ENCODE measurements around the gene MDFIC2. TPM values are rescaled to one million over a fixed set of nuclear protein-coding genes. Genes with fewer than 3 reads are reported as not detected.

The MDFIC2 gene
- total and polyA plus RNA-seq, 2 of the 13 experiments (the other 11 are each of a cell fraction or from before 2014, with no cell fraction given) = not detected

DNA sequence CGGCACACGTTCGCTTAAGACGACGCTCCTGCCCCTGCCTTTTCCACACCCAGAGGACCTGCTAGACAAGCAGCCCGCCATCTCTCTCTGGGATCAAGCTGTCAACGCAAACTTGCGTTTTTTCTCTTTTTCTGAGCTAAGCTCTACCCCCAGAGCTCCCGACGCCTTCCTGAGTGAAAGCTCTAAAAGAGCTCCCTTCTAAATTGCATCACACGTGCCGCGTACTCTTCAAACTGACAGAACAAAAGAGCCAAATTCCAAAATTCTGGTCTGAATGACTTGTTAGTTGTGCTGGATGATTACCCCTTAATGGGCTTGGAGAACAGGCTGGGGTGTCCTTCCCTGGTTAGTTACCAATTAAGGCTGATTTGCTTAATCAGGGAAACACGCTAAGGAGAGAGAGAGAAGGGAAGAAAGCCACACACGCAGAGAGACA, 81.2 kb downstream of the MDFIC2 start (continued):
- TF ChIP-seq, protein P1, sequence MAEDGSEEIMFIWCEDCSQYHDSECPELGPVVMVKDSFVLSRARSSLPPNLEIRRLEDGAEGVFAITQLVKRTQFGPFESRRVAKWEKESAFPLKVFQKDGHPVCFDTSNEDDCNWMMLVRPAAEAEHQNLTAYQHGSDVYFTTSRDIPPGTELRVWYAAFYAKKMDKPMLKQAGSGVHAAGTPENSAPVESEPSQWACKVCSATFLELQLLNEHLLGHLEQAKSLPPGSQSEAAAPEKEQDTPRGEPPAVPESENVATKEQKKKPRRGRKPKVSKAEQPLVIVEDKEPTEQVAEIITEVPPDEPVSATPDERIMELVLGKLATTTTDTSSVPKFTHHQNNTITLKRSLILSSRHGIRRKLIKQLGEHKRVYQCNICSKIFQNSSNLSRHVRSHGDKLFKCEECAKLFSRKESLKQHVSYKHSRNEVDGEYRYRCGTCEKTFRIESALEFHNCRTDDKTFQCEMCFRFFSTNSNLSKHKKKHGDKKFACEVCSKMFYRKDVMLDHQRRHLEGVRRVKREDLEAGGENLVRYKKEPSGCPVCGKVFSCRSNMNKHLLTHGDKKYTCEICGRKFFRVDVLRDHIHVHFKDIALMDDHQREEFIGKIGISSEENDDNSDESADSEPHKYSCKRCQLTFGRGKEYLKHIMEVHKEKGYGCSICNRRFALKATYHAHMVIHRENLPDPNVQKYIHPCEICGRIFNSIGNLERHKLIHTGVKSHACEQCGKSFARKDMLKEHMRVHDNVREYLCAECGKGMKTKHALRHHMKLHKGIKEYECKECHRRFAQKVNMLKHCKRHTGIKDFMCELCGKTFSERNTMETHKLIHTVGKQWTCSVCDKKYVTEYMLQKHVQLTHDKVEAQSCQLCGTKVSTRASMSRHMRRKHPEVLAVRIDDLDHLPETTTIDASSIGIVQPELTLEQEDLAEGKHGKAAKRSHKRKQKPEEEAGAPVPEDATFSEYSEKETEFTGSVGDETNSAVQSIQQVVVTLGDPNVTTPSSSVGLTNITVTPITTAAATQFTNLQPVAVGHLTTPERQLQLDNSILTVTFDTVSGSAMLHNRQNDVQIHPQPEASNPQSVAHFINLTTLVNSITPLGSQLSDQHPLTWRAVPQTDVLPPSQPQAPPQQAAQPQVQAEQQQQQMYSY (CRISPR knock-in tag; IDR thresholded peaks at IDR 0.05) = no peak

DNA sequence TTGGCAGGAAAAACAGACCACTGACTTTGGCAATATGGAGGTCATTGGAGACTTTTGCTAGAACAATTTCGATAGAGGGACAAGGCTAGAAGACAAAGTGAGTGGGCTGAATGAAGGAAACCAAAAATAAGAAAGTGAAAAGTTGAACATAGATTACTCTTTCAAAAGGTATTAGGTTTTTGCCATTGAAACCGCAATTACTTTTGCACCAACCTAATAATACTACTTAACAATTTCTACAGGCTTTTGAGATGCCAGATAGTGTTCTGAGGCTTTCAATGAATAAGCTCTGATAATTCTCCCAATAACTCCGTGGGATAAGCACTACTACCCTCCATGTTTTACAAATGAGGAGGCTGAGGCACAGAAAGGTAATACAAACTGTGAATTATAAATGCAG, 85.0 kb downstream of the MDFIC2 start:
- POLR2A ChIA-PET = no interaction called here
- TF ChIP-seq, protein P2, sequence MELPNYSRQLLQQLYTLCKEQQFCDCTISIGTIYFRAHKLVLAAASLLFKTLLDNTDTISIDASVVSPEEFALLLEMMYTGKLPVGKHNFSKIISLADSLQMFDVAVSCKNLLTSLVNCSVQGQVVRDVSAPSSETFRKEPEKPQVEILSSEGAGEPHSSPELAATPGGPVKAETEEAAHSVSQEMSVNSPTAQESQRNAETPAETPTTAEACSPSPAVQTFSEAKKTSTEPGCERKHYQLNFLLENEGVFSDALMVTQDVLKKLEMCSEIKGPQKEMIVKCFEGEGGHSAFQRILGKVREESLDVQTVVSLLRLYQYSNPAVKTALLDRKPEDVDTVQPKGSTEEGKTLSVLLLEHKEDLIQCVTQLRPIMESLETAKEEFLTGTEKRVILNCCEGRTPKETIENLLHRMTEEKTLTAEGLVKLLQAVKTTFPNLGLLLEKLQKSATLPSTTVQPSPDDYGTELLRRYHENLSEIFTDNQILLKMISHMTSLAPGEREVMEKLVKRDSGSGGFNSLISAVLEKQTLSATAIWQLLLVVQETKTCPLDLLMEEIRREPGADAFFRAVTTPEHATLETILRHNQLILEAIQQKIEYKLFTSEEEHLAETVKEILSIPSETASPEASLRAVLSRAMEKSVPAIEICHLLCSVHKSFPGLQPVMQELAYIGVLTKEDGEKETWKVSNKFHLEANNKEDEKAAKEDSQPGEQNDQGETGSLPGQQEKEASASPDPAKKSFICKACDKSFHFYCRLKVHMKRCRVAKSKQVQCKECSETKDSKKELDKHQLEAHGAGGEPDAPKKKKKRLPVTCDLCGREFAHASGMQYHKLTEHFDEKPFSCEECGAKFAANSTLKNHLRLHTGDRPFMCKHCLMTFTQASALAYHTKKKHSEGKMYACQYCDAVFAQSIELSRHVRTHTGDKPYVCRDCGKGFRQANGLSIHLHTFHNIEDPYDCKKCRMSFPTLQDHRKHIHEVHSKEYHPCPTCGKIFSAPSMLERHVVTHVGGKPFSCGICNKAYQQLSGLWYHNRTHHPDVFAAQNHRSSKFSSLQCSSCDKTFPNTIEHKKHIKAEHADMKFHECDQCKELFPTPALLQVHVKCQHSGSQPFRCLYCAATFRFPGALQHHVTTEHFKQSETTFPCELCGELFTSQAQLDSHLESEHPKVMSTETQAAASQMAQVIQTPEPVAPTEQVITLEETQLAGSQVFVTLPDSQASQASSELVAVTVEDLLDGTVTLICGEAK (IDR thresholded peaks at IDR 0.05) = peak; percentile 79
- TF ChIP-seq, protein P2 (CRISPR knock-in tag; IDR thresholded peaks at IDR 0.05) = no peak
- TF ChIP-seq ZNF891 (CRISPR knock-in tag; IDR thresholded peaks at IDR 0.05) = no peak
- 3% methylated on average over 3 of the region's 3 CpGs for WGBS (ENCODE audit: low lambda C conversion rate)
- no peak overlapping the region for H2AFZ ChIP-seq (ENCODE audit: low read length)
- H3K36me3 ChIP-seq (replicated peaks in 1 of 2; ENCODE audit: control insufficient read depth in 1 of 2, insufficient read depth in 2 of 2, low read length in 2 of 2) = no peaks in the 10 kb centered on the region
- H3K79me2 ChIP-seq (ENCODE audit: insufficient read depth, low read length) = no peaks in the 10 kb centered on the region
- no peak overlapping the region for H3K4me2 ChIP-seq (ENCODE audit: low read depth, low read length)
- H3K9me3 ChIP-seq (ENCODE audit: low read length) = no peaks in the 10 kb centered on the region
- intact Hi-C loops (cut with micrococcal nuclease; ENCODE audit: unreplicated experiment) = no loop called here
- H3K27ac ChIP-seq (ENCODE audit: extremely low read length, insufficient read depth, low read length) = no peak overlapping the region
- no peak overlapping the region for H3K4me3 ChIP-seq (replicated peaks in 1 of 3; ENCODE audit: insufficient read depth in 1 of 3, low read depth in 2 of 3, low read length in 3 of 3)
- no peaks in the 10 kb centered on the region for H3K4me1 ChIP-seq (ENCODE audit: insufficient read depth, low read length)
- BruUV-seq (replicated peaks) = no TSS peak
- H4K20me1 ChIP-seq (ENCODE audit: insufficient read depth, low read length) = no peaks in the 10 kb centered on the region
- H3K9ac ChIP-seq (ENCODE audit: insufficient read depth, low read depth, low read length) = no peak overlapping the region
- ATAC-seq (no peak), FAIRE-seq (no peak), DNase-seq (ENCODE audit: low spot score) (no peak)
- CTCF ChIA-PET (ENCODE audit: low intra/inter-chr PET ratio, low total read pairs) = no interaction called here
- in situ Hi-C loops (cut with HindIII; ENCODE audit: extremely low pct_ligation_motif_present, low pct_unique_long_range_greater_than_20kb) = no loop called here
- 0 out of 5 replicates have a peak, but pooled peaks cover 1 to 3% of the 10 kb centered on the region in 2 experiments for H3K27me3 ChIP-seq (ENCODE audit: control insufficient read depth in 1 of 2, insufficient read depth in 2 of 2, low read length in 2 of 2)
